K562 (cell line): ENCODE data around the gene CAMK2G. TPM values are rescaled to one million over a fixed set of nuclear protein-coding genes. Genes with fewer than 3 reads are reported as not detected.

Experiments used
- ATAC-seq: fragments of 200-7000 bp; cut with Tn5 transposase; 3 replicates; pipeline ENCODE4 v1.9.1; 2020; ENCODE audit warnings: moderate library complexity
- BruUV-seq: library from RNA; stranded (reverse); fragments of 400-500 nt; replicated peaks from 2 replicates; lab custom pipeline; 2021; lab: Mats Ljungman, UMichigan
- CTCF ChIA-PET: fragments of 300-600 bp; formaldehyde crosslinking; extraction: SDS; loops from one replicate; lab custom pipeline; 2021; ENCODE audit warnings: low intra/inter-chr PET ratio; lab: Yijun Ruan, JAX
- POLR2A ChIA-PET: fragments of 300-600, 350-650 bp; sonication (Branson Sonifier 250); formaldehyde crosslinking; extraction: SDS; loops from one replicate; lab custom pipeline; 2021; ENCODE audit warnings: antibody characterized with exemption, inconsistent platforms; lab: Yijun Ruan, JAX
- DNase-seq, 4 experiments: peaks; one replicate each; pipeline versions ENCODE4 v3.0.0 to v3.0.0-alpha.2; 2011 to 2018; ENCODE audit warnings: low spot score in 3 of 4, mixed read lengths in 3 of 4; ENCODE audit errors: extremely low read depth in 1 of 4
- FAIRE-seq: peaks from 2 replicates; lab custom pipeline; 2011; peaks lifted over from hg19 to GRCh38; lab: Jason Lieb, UNC
- H2AFZ ChIP-seq: 2 replicates; pipeline ENCODE4 v1.6.0; 2011; ENCODE audit warnings: low read depth, low read length, control low read depth, inconsistent platforms
- H3K27ac ChIP-seq: fragments of 200-600 bp; 3 replicates; pipeline ENCODE4 v1.8.0; 2011; ENCODE audit warnings: low read depth, mild to moderate bottlenecking, control low read depth, inconsistent platforms, low read length, moderate library complexity, mixed read lengths; ENCODE audit errors: extremely low read depth
- H3K27me3 ChIP-seq, 2 experiments: fragments of 300-600 bp in 1 of 2; 2 replicates in 1 of 2; 3 replicates in 1 of 2; pipeline versions ENCODE4 v1.6.0 to v1.8.0; 2011; ENCODE audit warnings: inconsistent platforms in 2 of 2, low read length in 2 of 2, mild to moderate bottlenecking in 1 of 2, mixed read lengths in 1 of 2, moderate library complexity in 1 of 2; ENCODE audit not compliant: control insufficient read depth in 2 of 2, insufficient read depth in 2 of 2
- H3K36me3 ChIP-seq: fragments of 300-600 bp; 3 replicates; pipeline ENCODE4 v1.8.0; 2011; ENCODE audit warnings: mild to moderate bottlenecking, low read length, inconsistent platforms; ENCODE audit not compliant: control insufficient read depth, insufficient read depth
- H3K4me1 ChIP-seq, 2 experiments: fragments of 200-600 bp in 1 of 2; replicated peaks in 1 of 2; 2 replicates in 1 of 2; 3 replicates in 1 of 2; pipeline versions ENCODE4 v1.5.1 to v1.8.0; 2011; ENCODE audit warnings: inconsistent platforms in 2 of 2, low read length in 2 of 2, mild to moderate bottlenecking in 1 of 2, mixed read lengths in 1 of 2, moderate library complexity in 1 of 2; ENCODE audit not compliant: control insufficient read depth in 2 of 2, insufficient read depth in 2 of 2
- H3K4me2 ChIP-seq: 2 replicates; pipeline ENCODE4 v1.6.1; 2011; ENCODE audit warnings: low read length, control low read depth, inconsistent platforms, mixed read lengths; ENCODE audit not compliant: insufficient read depth
- H3K4me3 ChIP-seq: fragments of 200-600 bp; sonication (generic), shearing (Covaris generic); 2 replicates; pipeline ENCODE4 v1.5.1; 2016; ENCODE audit warnings: control low read depth, inconsistent platforms
- H3K79me2 ChIP-seq: fragments of 200-600 bp; 3 replicates; pipeline ENCODE4 v1.8.0; 2011; ENCODE audit warnings: low read length, inconsistent platforms; ENCODE audit not compliant: control insufficient read depth, insufficient read depth
- H3K9ac ChIP-seq, 2 experiments: 2 replicates each; pipeline versions ENCODE4 v1.6.0 to v1.6.1; 2011; ENCODE audit warnings: low read depth in 2 of 2, low read length in 2 of 2, control low read depth in 1 of 2, inconsistent platforms in 1 of 2, mild to moderate bottlenecking in 1 of 2, mixed read lengths in 1 of 2; ENCODE audit not compliant: insufficient read depth in 1 of 2
- H3K9me1 ChIP-seq: one replicate; pipeline ENCODE4 v1.6.0; 2011; ENCODE audit warnings: inconsistent platforms, mild to moderate bottlenecking, low read length, moderate library complexity; ENCODE audit not compliant: control insufficient read depth, insufficient read depth
- H3K9me3 ChIP-seq: replicated peaks from 2 replicates; pipeline ENCODE4 v1.5.1; 2011; ENCODE audit warnings: low read depth, low read length, inconsistent platforms; ENCODE audit not compliant: control insufficient read depth, insufficient read depth
- H4K20me1 ChIP-seq: replicated peaks from 2 replicates; pipeline ENCODE4 v1.6.1; 2011; ENCODE audit warnings: low read length, inconsistent platforms, mixed read lengths; ENCODE audit not compliant: control insufficient read depth, insufficient read depth
- COPS2 ChIP-seq: fragments of 450-650 bp; conservative IDR thresholded peaks from 2 replicates; pipeline ENCODE4 v1.6.1; 2016; ENCODE audit warnings: mild to moderate bottlenecking, moderate library complexity
- DNMT1 ChIP-seq: fragments of 450-650 bp; IDR thresholded peaks from 2 replicates; pipeline ENCODE4 v1.6.1; 2016; ENCODE audit warnings: antibody characterized with exemption, mild to moderate bottlenecking
- FOXP1 ChIP-seq: sonication (generic); formaldehyde crosslinking; IDR thresholded peaks from 2 replicates; pipeline ENCODE4 v1.8.0; 2022; ENCODE audit warnings: mild to moderate bottlenecking, missing genetic modification reagents
- JUNB ChIP-seq: fragments of 450-650 bp; formaldehyde crosslinking; conservative IDR thresholded peaks from 2 replicates; pipeline ENCODE4 v1.4.0; 2020; ENCODE audit warnings: mild to moderate bottlenecking
- POLR2A ChIP-seq: fragments of 450-650 bp; conservative IDR thresholded peaks from 2 replicates; pipeline ENCODE4 v1.6.1; 2016
- POLR2B ChIP-seq: fragments of 450-650 bp; IDR thresholded peaks from 2 replicates; pipeline ENCODE4 v1.6.1; 2018; ENCODE audit warnings: low read depth; ENCODE audit not compliant: partially characterized antibody
- RBM39 ChIP-seq: fragments of 200-400 bp; formaldehyde crosslinking; optimal IDR thresholded peaks from 2 replicates; pipeline ENCODE3; 2018; ENCODE audit warnings: low read depth, low read length
- ZNF23 ChIP-seq: fragments of 250-450 bp; sonication (Bioruptor Pico); IDR thresholded peaks from 2 replicates; pipeline ENCODE4 v1.4.0; 2020; ENCODE audit warnings: mild to moderate bottlenecking
- ZNF274 ChIP-seq: IDR thresholded peaks from 2 replicates; pipeline ENCODE4 v1.6.1; 2011; ENCODE audit warnings: low read depth, mild to moderate bottlenecking, low read length, moderate library complexity, borderline replicate concordance
- WGBS: fragments of 100-300 bp; shearing (Covaris generic); methylation state at CpG from one replicate; pipeline ENCODE4 v1.1.6; 2016; ENCODE audit warnings: low coverage, mixed read lengths; ENCODE audit not compliant: insufficient coverage; ENCODE audit errors: missing lambda C conversion rate; 5-methylcytosine and 5-hydroxymethylcytosine counted together
- in situ Hi-C: fragments of 300-500 bp; cut with MboI; formaldehyde crosslinking; loops from 4 replicates; pipeline ENCODE4 v1.15.0; 2018; ENCODE audit warnings: inconsistent platforms, mixed read lengths
- intact Hi-C: fragments of 100-400 bp; cut with micrococcal nuclease; formaldehyde crosslinking; loops from 2 replicates; pipeline ENCODE4 v1.14.2; 2022
- polyA plus RNA-seq, 8 experiments: library from polyadenylated mRNA; depleted of rRNA in 4 of 8; stranded (reverse) in 5 of 8; unstranded in 3 of 8; fragments of >200 nt; fragmentation: Nextera tagmentation in 2 of 8; fragmentation: Illumina TruSeq in 1 of 8; extraction: Ambion mirVana in 2 of 8; extraction: Trizol in 1 of 8; gene quantifications; 2 replicates each; pipeline versions ENCODE4 v1.2.1 to v1.2.3, GENCODE V29; 2011 to 2014; ENCODE audit warnings: inconsistent platforms in 1 of 8, missing spikeins in 1 of 8
- total RNA-seq, 7 experiments: library from RNA; depleted of rRNA in 6 of 7; stranded (reverse); fragments of >200 nt in 6 of 7; fragmentation: Illumina TruSeq in 2 of 7; extraction: Trizol in 2 of 7; gene quantifications; 2 replicates each; pipeline versions ENCODE4 v1.2.1 to v1.2.3, GENCODE V29; 2011 to 2021; ENCODE audit warnings: low replicate concordance in 1 of 7
- TF ChIP-seq, protein P1 (sequence below): fragments of 200-600 bp; sonication (generic); IDR thresholded peaks from one replicate; pipeline ENCODE4 v1.6.1; 2012; ENCODE audit warnings: mild to moderate bottlenecking, low read depth, low read length, inconsistent platforms

CAMK2G gene
- total and polyA plus RNA-seq, 9 of the 15 experiments (the other 6 are each of a cell fraction or from before 2014, with no cell fraction given): 9.0 to 37.9 (median 32.6) TPM

GRCh38 chr10:73779539-73780197, 94.7 kb downstream of the CAMK2G start:
- Histone ChIP-seq H3K4me1 (peaks cover 21 to 22% of the 10 kb centered on the region in 2 experiments), H3K27me3 (no peaks in the 10 kb centered on the region), H3K79me2 (peaks cover 94% of the 10 kb centered on the region), H3K36me3 (peaks cover 57% of the 10 kb centered on the region), H3K9me3 (no peaks in the 10 kb centered on the region), H3K9me1 (no peaks in the 10 kb centered on the region), H2AFZ (no peak overlapping the region), H3K27ac (no peak overlapping the region), H3K4me3 (no peak overlapping the region), H4K20me1 (peaks cover 10% of the 10 kb centered on the region), H3K4me2 (no peak overlapping the region), H3K9ac (no peak overlapping the region)
- ChIA-PET POLR2A (interaction anchor here (0.6 to 6.2 kb wide), 8 partner anchors 8 to 338 kb away, joined by 3 to 113 read pairs (median 4); a partner anchor contains a TSS), CTCF (interaction anchor here (0.6 kb wide), 1 partner anchor 161 kb away, joined by 4 read pairs; no protein-coding TSS in a partner anchor)
- intact Hi-C loops (loop anchor here (10.0 kb wide), 1 partner anchor 325 kb away; no protein-coding TSS in a partner anchor), in situ Hi-C loops (loop anchor here (5.0 to 10.0 kb wide), 2 partner anchors 98 to 125 kb away; partner anchors contain the start of gene SYNPO2L)
- FAIRE-seq: no peak
- no TSS peak for BruUV-seq
- no peak for ATAC-seq
- WGBS: 88% methylated on average over 3 of the region's 3 CpGs
- DNase-seq: no peak
- TF ChIP-seq FOXP1 (CRISPR knock-in tag) (no peak), COPS2 (no peak), ZNF274 (no peak), RBM39 (no peak), POLR2B (no peak), POLR2A (0 out of 2 replicates have a peak, but pooled peaks have one; percentile 8), DNMT1 (0 out of 2 replicates have a peak, but pooled peaks have one; percentile 27), JUNB (CRISPR knock-in tag) (no peak), ZNF23 (CRISPR knock-in tag) (no peak)
- TF ChIP-seq, protein P1, sequence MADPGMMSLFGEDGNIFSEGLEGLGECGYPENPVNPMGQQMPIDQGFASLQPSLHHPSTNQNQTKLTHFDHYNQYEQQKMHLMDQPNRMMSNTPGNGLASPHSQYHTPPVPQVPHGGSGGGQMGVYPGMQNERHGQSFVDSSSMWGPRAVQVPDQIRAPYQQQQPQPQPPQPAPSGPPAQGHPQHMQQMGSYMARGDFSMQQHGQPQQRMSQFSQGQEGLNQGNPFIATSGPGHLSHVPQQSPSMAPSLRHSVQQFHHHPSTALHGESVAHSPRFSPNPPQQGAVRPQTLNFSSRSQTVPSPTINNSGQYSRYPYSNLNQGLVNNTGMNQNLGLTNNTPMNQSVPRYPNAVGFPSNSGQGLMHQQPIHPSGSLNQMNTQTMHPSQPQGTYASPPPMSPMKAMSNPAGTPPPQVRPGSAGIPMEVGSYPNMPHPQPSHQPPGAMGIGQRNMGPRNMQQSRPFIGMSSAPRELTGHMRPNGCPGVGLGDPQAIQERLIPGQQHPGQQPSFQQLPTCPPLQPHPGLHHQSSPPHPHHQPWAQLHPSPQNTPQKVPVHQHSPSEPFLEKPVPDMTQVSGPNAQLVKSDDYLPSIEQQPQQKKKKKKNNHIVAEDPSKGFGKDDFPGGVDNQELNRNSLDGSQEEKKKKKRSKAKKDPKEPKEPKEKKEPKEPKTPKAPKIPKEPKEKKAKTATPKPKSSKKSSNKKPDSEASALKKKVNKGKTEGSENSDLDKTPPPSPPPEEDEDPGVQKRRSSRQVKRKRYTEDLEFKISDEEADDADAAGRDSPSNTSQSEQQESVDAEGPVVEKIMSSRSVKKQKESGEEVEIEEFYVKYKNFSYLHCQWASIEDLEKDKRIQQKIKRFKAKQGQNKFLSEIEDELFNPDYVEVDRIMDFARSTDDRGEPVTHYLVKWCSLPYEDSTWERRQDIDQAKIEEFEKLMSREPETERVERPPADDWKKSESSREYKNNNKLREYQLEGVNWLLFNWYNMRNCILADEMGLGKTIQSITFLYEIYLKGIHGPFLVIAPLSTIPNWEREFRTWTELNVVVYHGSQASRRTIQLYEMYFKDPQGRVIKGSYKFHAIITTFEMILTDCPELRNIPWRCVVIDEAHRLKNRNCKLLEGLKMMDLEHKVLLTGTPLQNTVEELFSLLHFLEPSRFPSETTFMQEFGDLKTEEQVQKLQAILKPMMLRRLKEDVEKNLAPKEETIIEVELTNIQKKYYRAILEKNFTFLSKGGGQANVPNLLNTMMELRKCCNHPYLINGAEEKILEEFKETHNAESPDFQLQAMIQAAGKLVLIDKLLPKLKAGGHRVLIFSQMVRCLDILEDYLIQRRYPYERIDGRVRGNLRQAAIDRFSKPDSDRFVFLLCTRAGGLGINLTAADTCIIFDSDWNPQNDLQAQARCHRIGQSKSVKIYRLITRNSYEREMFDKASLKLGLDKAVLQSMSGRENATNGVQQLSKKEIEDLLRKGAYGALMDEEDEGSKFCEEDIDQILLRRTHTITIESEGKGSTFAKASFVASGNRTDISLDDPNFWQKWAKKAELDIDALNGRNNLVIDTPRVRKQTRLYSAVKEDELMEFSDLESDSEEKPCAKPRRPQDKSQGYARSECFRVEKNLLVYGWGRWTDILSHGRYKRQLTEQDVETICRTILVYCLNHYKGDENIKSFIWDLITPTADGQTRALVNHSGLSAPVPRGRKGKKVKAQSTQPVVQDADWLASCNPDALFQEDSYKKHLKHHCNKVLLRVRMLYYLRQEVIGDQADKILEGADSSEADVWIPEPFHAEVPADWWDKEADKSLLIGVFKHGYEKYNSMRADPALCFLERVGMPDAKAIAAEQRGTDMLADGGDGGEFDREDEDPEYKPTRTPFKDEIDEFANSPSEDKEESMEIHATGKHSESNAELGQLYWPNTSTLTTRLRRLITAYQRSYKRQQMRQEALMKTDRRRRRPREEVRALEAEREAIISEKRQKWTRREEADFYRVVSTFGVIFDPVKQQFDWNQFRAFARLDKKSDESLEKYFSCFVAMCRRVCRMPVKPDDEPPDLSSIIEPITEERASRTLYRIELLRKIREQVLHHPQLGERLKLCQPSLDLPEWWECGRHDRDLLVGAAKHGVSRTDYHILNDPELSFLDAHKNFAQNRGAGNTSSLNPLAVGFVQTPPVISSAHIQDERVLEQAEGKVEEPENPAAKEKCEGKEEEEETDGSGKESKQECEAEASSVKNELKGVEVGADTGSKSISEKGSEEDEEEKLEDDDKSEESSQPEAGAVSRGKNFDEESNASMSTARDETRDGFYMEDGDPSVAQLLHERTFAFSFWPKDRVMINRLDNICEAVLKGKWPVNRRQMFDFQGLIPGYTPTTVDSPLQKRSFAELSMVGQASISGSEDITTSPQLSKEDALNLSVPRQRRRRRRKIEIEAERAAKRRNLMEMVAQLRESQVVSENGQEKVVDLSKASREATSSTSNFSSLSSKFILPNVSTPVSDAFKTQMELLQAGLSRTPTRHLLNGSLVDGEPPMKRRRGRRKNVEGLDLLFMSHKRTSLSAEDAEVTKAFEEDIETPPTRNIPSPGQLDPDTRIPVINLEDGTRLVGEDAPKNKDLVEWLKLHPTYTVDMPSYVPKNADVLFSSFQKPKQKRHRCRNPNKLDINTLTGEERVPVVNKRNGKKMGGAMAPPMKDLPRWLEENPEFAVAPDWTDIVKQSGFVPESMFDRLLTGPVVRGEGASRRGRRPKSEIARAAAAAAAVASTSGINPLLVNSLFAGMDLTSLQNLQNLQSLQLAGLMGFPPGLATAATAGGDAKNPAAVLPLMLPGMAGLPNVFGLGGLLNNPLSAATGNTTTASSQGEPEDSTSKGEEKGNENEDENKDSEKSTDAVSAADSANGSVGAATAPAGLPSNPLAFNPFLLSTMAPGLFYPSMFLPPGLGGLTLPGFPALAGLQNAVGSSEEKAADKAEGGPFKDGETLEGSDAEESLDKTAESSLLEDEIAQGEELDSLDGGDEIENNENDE: no peak
